ENCODE measurements around the gene NOCT.
"Not testable (repeated sequence)": the region's sequence is repeated elsewhere in the genome, so short reads cannot be mapped to it uniquely, and the experiment has no call there.

NOCT gene

GRCh38 chr4:139042981-139043460 is 27.4 kb downstream of the NOCT start:
- Mint-ChIP-seq H3K36me3 (peaks cover 15% of the 10 kb centered on the region), H3K9me3 (no peaks in the 10 kb centered on the region), H3K4me3 (no peak overlapping the region), H3K27ac (no peak overlapping the region), H3K4me1 (peaks cover 7% of the 10 kb centered on the region), H3K27me3 (no peaks in the 10 kb centered on the region)
- no peak for ATAC-seq (ENCODE audit: low read depth)
- no peak for DNase-seq (ENCODE audit: low spot score in 2 of 2)

DNA sequence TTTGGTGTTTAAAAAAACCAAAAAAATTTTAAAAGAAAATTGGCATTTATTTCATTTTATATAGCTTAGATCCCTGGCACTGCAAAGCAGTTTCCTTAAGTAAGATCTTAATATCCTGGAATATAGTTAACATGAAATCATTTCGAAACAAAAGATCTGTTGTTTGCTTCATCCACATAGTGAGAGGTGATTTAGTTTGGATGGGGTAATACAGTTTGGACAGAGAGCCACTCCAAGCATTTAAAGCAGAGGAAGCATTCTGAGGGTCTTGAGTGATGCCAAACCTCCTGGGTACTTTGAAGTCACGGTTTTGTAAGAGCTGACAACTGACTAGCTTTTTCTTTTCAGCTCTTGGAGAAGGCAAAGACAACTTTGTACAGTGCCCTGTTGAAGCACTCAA is 28.7 kb downstream of the NOCT start:
- Mint-ChIP-seq H3K9me3 (no peaks in the 10 kb centered on the region), H3K36me3 (peaks cover 23% of the 10 kb centered on the region), H3K4me1 (peaks cover 7% of the 10 kb centered on the region)

DNA sequence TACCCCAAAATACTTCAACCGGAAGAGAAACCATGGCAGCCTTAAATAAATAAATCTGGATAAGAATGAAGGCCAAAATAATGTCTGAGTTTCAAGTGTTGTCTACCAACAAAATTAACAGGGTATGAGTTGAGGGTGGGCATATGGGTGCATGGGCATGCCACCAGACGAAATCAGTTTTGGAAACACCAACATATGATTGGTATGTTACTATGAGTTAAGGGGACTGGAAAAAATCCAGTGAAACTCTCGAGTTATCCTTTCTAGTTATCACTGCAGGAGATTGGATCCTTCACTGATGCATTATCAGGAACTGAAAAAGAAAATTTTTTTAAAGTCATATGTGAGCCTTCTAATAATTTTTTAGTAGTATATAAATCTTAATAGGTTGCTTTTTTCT is 32.4 kb downstream of the NOCT start:
- H3K27me3 Mint-ChIP-seq: no peaks in the 10 kb centered on the region
- no peak overlapping the region for H3K4me3 Mint-ChIP-seq
- DNase-seq (ENCODE audit: low spot score in 2 of 2) (no peak), ATAC-seq (ENCODE audit: low read depth) (no peak)
- H3K9me3 Mint-ChIP-seq: no peaks in the 10 kb centered on the region
- H3K4me1 Mint-ChIP-seq: no peaks in the 10 kb centered on the region
- peaks cover 17% of the 10 kb centered on the region for H3K36me3 Mint-ChIP-seq
- H3K27ac Mint-ChIP-seq: no peak overlapping the region

More for the DNA sequence above, 28.7 kb downstream of the NOCT start:
- Mint-ChIP-seq H3K4me3 (no peak overlapping the region), H3K27ac (peak overlapping the region; percentile 53), H3K27me3 (no peaks in the 10 kb centered on the region)
- DNase-seq (ENCODE audit: low spot score in 2 of 2) (no peak), ATAC-seq (ENCODE audit: low read depth) (no peak)

DNA sequence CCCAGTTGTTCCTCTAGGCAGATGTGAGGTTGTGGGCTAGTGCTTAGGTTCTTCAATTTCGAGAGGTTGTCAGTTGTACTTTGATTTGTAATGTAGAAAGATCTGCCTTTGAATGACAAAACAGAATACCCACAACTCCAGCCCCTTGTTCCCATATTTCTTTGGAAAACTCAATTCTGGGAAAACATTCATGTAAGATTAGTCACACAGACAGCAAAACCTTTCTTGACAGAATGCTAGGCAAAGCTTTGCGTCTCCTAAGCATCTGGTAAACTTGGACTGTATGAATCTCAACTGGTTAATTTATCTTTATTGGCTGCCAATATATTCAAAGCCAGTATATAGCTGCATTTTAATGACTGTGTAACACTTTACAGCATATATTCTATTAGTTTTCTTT is 34.9 kb downstream of the NOCT start:
- no peak overlapping the region for H3K4me3 Mint-ChIP-seq
- no peaks in the 10 kb centered on the region for H3K27me3 Mint-ChIP-seq
- H3K36me3 Mint-ChIP-seq: peaks cover 28% of the 10 kb centered on the region
- no peak for ATAC-seq (ENCODE audit: low read depth)
- H3K27ac Mint-ChIP-seq: no peak overlapping the region
- no peak for DNase-seq (ENCODE audit: low spot score in 2 of 2)
- peaks cover 4% of the 10 kb centered on the region for H3K4me1 Mint-ChIP-seq
- H3K9me3 Mint-ChIP-seq: no peaks in the 10 kb centered on the region

GRCh38 chr4:139053909-139054308 is 38.3 kb downstream of the NOCT start:
- Mint-ChIP-seq H3K36me3 (peaks cover 25% of the 10 kb centered on the region), H3K9me3 (no peaks in the 10 kb centered on the region), H3K27ac (no peak overlapping the region), H3K27me3 (no peaks in the 10 kb centered on the region), H3K4me3 (no peak overlapping the region), H3K4me1 (peaks cover 7% of the 10 kb centered on the region)
- ATAC-seq (ENCODE audit: low read depth): no peak
- DNase-seq (ENCODE audit: low spot score in 2 of 2): no peak

GRCh38 chr4:139054791-139055505 is 39.4 kb downstream of the NOCT start:
- no peak for ATAC-seq (ENCODE audit: low read depth)
- peaks cover 7% of the 10 kb centered on the region for H3K4me1 Mint-ChIP-seq
- no peak overlapping the region for H3K4me3 Mint-ChIP-seq
- DNase-seq (ENCODE audit: low spot score in 2 of 2): no peak
- H3K36me3 Mint-ChIP-seq: peaks cover 28% of the 10 kb centered on the region
- no peaks in the 10 kb centered on the region for H3K27me3 Mint-ChIP-seq
- peak overlapping the region; percentile 4 for H3K27ac Mint-ChIP-seq
- H3K9me3 Mint-ChIP-seq: no peaks in the 10 kb centered on the region

DNA sequence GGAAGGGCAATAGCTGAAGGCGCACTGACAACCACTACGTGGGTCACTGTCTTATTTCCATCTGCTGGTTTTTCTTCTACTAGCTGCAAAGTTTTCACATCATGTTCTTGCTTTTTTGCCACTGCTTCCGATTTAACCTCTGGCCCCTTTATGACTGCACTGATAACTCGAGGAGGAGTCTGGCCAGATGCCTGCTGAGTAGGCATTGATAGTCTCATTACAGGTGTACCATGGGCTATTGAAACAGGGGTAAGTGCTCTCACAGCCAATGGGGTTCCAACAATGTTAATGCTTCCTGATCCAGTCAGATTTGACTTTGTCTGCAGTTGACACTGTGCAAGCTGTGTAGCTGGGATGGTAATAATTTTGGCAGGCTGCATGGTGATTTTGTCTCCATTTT is 43.4 kb downstream of the NOCT start:
- ATAC-seq (ENCODE audit: low read depth); H3K4me3 Mint-ChIP-seq; DNase-seq (ENCODE audit: low spot score in 2 of 2); H3K9me3 Mint-ChIP-seq; H3K27ac Mint-ChIP-seq; H3K27me3 Mint-ChIP-seq; H3K4me1 Mint-ChIP-seq: not testable (repeated sequence)
- peaks cover 25% of the 10 kb centered on the region for H3K36me3 Mint-ChIP-seq

GRCh38 chr4:139060591-139060990 is 45.0 kb downstream of the NOCT start:
- peaks cover 3% of the 10 kb centered on the region for H3K4me1 Mint-ChIP-seq
- H3K36me3 Mint-ChIP-seq: peaks cover 17% of the 10 kb centered on the region
- no peaks in the 10 kb centered on the region for H3K27me3 Mint-ChIP-seq
- DNase-seq (ENCODE audit: low spot score in 2 of 2): no peak
- H3K27ac Mint-ChIP-seq: no peak overlapping the region
- no peak for ATAC-seq (ENCODE audit: low read depth)
- no peak overlapping the region for H3K4me3 Mint-ChIP-seq
- H3K9me3 Mint-ChIP-seq: no peaks in the 10 kb centered on the region

- H3K4me1 Mint-ChIP-seq: peaks cover 6% of the 10 kb centered on the region
- no peaks in the 10 kb centered on the region for H3K27me3 Mint-ChIP-seq
- no peak overlapping the region for H3K27ac Mint-ChIP-seq
- DNase-seq (ENCODE audit: low spot score in 2 of 2) (no peak), ATAC-seq (ENCODE audit: low read depth) (no peak)
- H3K9me3 Mint-ChIP-seq: no peaks in the 10 kb centered on the region
- peaks cover 8% of the 10 kb centered on the region for H3K36me3 Mint-ChIP-seq
- H3K4me3 Mint-ChIP-seq: no peak overlapping the region
These were observed 60.6 kb downstream of the NOCT start for GRCh38 chr4:139076016-139076744.

GRCh38 chr4:139077567-139078355 is 62.2 kb downstream of the NOCT start:
- Mint-ChIP-seq H3K9me3 (no peaks in the 10 kb centered on the region), H3K27me3 (no peaks in the 10 kb centered on the region), H3K27ac (no peak overlapping the region), H3K4me1 (peaks cover 13% of the 10 kb centered on the region), H3K36me3 (peaks cover 2% of the 10 kb centered on the region), H3K4me3 (no peak overlapping the region)
- DNase-seq (ENCODE audit: low spot score in 2 of 2) (no peak), ATAC-seq (ENCODE audit: low read depth) (no peak)

DNA sequence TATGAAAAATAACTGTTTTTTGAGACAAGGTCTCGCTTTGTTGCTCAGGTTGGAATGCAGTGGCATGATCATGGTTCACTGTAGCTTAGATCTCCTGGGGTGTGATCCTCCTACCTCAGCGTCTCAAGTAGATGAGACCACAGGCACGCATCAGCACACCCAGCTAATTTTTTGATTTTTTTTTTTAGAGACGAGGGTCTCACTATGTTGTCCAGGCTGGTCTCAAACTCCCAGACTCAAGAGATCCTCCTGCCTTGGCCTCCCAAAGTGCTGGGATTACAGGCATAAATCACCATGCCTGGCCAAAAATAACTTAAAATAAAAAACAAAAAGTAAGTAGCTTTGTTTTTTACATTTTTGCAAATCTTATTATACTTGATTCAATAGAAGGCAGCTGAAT is 63.3 kb downstream of the NOCT start:
- peak overlapping the region; percentile 47 for H3K27ac Mint-ChIP-seq
- H3K4me1 Mint-ChIP-seq: peaks cover 13% of the 10 kb centered on the region
- ATAC-seq (ENCODE audit: low read depth) (no peak), DNase-seq (ENCODE audit: low spot score in 2 of 2) (no peak)
- no peak overlapping the region for H3K4me3 Mint-ChIP-seq
- peaks cover 2% of the 10 kb centered on the region for H3K36me3 Mint-ChIP-seq
- H3K27me3 Mint-ChIP-seq: no peaks in the 10 kb centered on the region
- H3K9me3 Mint-ChIP-seq: no peaks in the 10 kb centered on the region

GRCh38 chr4:139082750-139083606 is 67.4 kb downstream of the NOCT start:
- peak; percentile 75 to 83 for DNase-seq (ENCODE audit: low spot score in 2 of 2)
- H3K27me3 Mint-ChIP-seq: no peaks in the 10 kb centered on the region
- peak overlapping the region; percentile 87 for H3K4me3 Mint-ChIP-seq
- H3K27ac Mint-ChIP-seq: peak overlapping the region; percentile 98
- H3K4me1 Mint-ChIP-seq: peaks cover 14% of the 10 kb centered on the region
- H3K9me3 Mint-ChIP-seq: no peaks in the 10 kb centered on the region
- peak; percentile 72 for ATAC-seq (ENCODE audit: low read depth)
- H3K36me3 Mint-ChIP-seq: no peaks in the 10 kb centered on the region

DNA sequence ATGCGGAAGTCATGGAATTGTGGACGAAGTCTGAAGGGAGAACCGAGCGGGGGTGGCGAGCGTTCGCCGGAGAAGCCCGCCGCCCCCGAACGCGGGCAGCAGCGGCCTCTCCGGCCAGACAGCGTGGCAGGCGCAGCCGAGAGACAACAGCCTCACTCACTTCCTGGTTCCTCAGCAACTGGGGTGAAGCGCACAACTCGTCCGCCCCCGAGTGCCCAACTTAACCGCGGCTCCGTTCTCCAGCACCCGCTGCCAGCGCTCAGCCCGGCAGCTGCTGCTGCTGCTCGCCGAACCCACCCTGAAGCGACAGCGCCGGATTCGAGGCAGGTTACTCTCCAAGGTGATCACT is 68.0 kb downstream of the NOCT start:
- no peaks in the 10 kb centered on the region for H3K36me3 Mint-ChIP-seq
- peak; percentile 48 for ATAC-seq (ENCODE audit: low read depth)
- H3K27me3 Mint-ChIP-seq: no peaks in the 10 kb centered on the region
- H3K27ac Mint-ChIP-seq: peak overlapping the region; percentile 98
- H3K4me1 Mint-ChIP-seq: peaks cover 14% of the 10 kb centered on the region
- no peaks in the 10 kb centered on the region for H3K9me3 Mint-ChIP-seq
- peak; percentile 68 to 77 for DNase-seq (ENCODE audit: low spot score in 2 of 2)
- peak overlapping the region; percentile 87 for H3K4me3 Mint-ChIP-seq

All from memory B cell (primary cell).